ENCODE results near the gene LRPAP1. TPM values are rescaled to one million over a fixed set of nuclear protein-coding genes. Genes with fewer than 3 reads are reported as not detected.

LRPAP1 gene
- total RNA-seq, 1 donor from 2014 or later: 152 TPM

DNA sequence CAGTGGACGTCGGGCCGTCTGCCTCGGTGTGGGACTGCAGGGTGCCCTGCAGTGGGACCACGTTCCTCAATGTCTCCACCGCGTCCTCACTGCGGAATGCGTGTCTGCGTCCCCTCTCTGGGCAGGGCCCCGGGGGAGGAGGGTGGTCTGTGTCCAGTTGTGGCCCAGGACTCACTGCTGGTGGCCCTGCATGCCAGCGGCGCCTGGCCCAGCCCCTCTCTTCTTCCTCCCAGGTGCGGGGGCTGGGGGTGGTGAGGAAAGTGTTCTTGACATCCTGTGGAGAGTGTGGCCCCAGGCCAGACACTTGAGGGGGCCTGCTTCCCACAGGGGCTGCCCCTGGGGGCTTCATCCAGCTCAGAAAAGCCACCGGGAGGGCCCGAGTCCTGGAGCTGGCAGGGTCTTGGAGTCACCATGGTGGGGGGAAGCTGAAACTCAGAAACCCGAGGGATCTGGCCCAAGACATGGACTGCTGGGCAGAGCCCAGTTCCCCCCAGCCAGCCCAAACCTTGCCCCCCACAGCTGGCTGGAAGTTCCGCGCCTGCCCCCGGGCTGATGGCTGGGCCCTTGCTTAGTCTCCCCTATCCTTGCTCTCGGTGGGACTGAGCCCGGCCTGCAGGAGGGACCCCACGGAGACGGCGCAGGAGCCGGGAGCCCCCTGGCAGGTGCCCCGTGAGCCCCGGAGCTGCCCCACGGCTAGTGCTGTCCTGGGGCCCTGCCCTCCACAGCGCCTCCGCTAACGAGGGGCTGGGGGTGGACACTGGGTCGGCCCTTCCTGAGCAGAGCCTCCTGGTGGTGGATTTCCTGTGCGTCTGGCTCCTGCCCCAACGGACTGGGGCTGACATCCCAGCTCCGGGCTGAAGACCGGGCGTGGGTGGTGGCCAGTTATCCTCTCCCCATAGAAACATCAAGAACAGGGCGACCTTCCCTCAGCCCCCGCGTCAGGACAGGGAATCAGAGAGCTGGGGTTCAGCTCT, 66.2 kb downstream of the LRPAP1 start:
- peaks cover 11% of the 10 kb centered on the region for H3K27me3 Mint-ChIP-seq
- no peak for DNase-seq (ENCODE audit: extremely low spot score, unreplicated experiment)

DNA sequence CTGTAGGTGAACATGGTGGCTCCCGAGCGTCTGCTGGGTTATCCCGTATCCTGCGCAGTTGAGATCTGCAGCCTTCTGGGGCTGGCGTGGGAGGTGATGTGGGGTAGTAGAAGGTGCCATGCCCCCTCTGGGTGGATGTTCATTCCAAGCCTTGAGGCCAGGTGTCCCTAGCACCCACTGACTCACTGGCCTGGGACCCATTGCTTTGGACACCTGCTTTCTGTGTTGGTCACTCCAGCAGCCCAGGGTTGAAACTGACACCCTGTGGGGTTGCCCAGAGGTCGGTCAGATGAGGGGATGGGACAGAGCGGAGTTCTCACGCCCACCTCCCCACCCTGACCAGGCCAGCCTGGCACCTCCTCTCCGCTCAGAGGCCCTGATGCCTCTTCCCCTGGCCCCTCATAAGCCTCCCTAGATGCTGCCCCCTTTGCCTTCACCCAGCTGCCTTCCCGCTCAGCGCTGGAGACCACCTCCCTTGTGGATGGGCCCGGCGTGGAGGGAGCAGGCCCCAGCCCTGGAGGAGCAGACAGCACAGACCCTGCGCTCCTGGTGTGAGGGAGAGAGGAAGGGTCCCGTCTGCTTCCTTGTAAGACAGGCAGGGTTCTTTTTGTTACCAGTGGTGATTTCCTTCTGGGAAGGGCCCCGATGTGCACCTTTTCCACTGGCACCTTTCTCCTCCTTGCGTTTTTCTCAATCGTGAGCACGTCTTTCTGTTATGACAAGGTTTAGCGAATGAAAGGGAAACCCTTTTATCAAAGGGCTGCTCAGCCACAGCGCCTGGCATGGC, 67.1 kb downstream of the LRPAP1 start:
- DNase-seq (ENCODE audit: extremely low spot score, unreplicated experiment): no peak

More for the DNA sequence above, 66.2 kb downstream of the LRPAP1 start:
- TF ChIP-seq, protein P1, sequence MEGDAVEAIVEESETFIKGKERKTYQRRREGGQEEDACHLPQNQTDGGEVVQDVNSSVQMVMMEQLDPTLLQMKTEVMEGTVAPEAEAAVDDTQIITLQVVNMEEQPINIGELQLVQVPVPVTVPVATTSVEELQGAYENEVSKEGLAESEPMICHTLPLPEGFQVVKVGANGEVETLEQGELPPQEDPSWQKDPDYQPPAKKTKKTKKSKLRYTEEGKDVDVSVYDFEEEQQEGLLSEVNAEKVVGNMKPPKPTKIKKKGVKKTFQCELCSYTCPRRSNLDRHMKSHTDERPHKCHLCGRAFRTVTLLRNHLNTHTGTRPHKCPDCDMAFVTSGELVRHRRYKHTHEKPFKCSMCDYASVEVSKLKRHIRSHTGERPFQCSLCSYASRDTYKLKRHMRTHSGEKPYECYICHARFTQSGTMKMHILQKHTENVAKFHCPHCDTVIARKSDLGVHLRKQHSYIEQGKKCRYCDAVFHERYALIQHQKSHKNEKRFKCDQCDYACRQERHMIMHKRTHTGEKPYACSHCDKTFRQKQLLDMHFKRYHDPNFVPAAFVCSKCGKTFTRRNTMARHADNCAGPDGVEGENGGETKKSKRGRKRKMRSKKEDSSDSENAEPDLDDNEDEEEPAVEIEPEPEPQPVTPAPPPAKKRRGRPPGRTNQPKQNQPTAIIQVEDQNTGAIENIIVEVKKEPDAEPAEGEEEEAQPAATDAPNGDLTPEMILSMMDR (conservative IDR thresholded peaks at IDR 0.05): peak; percentile 61
- no peak overlapping the region for H3K27ac Mint-ChIP-seq
- H3K9me3 Mint-ChIP-seq: no peaks in the 10 kb centered on the region
- H3K4me1 Mint-ChIP-seq (ENCODE audit: unreplicated experiment): no peaks in the 10 kb centered on the region
- no peak overlapping the region for H3K4me3 Mint-ChIP-seq
- H3K36me3 Mint-ChIP-seq: no peaks in the 10 kb centered on the region

DNA sequence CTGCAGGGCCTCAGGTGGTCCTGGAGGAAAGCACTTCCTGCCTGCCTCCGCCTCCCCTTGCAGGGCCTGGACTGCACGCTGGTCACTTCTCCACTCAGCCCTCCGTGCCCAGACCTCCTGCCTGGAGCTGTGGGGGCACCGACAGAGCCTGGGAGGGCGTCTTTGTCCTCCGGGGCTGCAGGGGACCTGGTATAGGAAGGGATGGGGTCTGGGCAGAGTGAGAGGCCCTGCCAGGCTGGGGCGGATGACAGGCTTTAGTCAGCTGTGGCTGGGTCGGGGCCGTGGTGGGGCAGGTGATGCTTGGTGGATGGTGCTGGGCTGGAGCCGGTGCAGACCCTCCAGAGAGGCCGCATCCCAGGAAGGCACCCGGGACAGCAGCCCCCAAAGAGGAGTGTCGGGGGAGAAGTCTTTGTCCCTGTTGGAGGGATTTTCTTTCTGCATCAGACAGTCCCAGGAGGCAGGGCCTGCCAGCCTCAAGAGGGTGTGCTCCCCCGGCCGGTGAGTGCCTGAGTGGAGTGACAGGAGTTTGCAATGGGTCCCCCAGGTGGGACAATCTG, 67.8 kb downstream of the LRPAP1 start:
- Mint-ChIP-seq H3K9me3 (peaks cover 5% of the 10 kb centered on the region), H3K4me1 (ENCODE audit: unreplicated experiment) (no peaks in the 10 kb centered on the region), H3K36me3 (no peaks in the 10 kb centered on the region), H3K4me3 (no peak overlapping the region), H3K27ac (no peak overlapping the region), H3K27me3 (peaks cover 12% of the 10 kb centered on the region)
- DNase-seq (ENCODE audit: extremely low spot score, unreplicated experiment): no peak
- TF ChIP-seq, protein P1 (conservative IDR thresholded peaks at IDR 0.05): no peak

More for the DNA sequence above, 67.1 kb downstream of the LRPAP1 start:
- H3K4me3 Mint-ChIP-seq: no peak overlapping the region
- TF ChIP-seq, protein P1 (conservative IDR thresholded peaks at IDR 0.05): no peak
- no peaks in the 10 kb centered on the region for H3K4me1 Mint-ChIP-seq (ENCODE audit: unreplicated experiment)
- H3K27ac Mint-ChIP-seq: no peak overlapping the region
- H3K36me3 Mint-ChIP-seq: no peaks in the 10 kb centered on the region
- peaks cover 1% of the 10 kb centered on the region for H3K9me3 Mint-ChIP-seq
- peaks cover 9% of the 10 kb centered on the region for H3K27me3 Mint-ChIP-seq

- TF ChIP-seq, protein P1 (conservative IDR thresholded peaks at IDR 0.05): no peak
- H3K36me3 Mint-ChIP-seq: no peaks in the 10 kb centered on the region
- H3K9me3 Mint-ChIP-seq: peaks cover 5% of the 10 kb centered on the region
- peaks cover 15% of the 10 kb centered on the region for H3K27me3 Mint-ChIP-seq
- no peak overlapping the region for H3K27ac Mint-ChIP-seq
- H3K4me1 Mint-ChIP-seq (ENCODE audit: unreplicated experiment): no peaks in the 10 kb centered on the region
- DNase-seq (ENCODE audit: extremely low spot score, unreplicated experiment): no peak
- no peak overlapping the region for H3K4me3 Mint-ChIP-seq
Observed at GRCh38 chr4:3463556-3464348, 68.5 kb downstream of the LRPAP1 start.
